Ramos (cell line): ENCODE measurements around the gene NHSL1.

ENCODE experiments used
- in situ Hi-C: fragments of 300-500 bp; cut with MboI; formaldehyde crosslinking; loops from one replicate; pipeline ENCODE4 v1.14.3; 2022; ENCODE audit warnings: low sequenced_read_pairs; ENCODE audit not compliant: unreplicated experiment

Gene NHSL1

DNA sequence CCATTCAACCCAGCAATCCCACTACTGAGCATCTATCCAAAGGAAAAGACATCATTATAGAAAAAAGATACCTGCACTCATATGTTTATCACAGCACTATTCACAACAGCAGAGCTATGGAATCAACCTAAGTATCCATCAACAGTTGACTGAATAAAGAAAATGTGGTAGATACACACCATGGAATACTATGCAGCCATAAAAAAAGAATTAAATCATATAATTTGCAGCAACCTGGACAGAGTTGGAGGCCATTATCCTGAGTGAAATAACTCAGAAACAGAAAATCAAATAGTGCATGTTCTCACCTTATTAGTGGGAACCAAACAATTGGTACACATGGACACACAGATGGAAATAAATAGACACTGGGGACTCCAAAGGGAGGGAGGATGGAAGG, 23.2 kb downstream of the NHSL1 start:
- in situ Hi-C loops: no loop called here

DNA sequence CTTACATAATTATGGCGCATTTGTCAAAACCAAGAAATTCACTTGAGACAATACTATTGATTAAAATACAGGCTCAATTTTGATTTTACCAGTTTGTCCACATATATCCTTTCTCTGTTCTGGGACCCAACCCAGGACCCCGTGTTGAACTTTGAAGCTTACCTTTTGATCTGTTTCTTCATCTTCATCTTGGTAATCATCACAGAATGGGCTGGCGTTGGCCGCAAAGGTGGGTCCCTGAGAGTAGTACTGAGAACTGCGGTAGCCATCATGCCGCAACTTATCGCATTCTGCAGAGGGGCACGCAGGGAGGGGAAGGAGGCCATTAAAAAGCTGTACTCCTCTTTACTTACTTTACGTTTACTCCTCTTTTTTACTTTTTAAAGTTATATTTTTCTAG, 26.1 kb downstream of the NHSL1 start:
- in situ Hi-C loops: no loop called here

GRCh38 chr6:138468320-138469015, 30.8 kb downstream of the NHSL1 start:
- in situ Hi-C loops: no loop called here

DNA sequence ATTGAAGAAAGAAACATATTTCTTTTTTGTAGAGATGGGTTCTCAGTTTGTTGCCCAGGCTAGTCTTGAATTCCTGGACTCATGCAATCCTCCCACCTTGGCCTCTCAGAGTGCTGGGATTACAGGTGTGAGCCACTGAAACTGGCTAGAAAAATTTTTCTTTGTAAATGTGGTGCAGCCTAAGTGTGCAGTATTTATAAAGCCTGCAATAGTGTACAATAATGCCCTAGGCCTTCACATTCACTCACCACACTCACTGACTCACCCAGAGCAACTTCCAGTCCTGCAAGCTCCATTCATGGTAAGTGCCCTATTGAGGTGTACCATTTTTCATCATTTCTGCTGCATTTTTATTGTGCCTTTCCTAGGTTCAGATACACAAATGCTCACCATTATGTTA, 31.4 kb downstream of the NHSL1 start:
- in situ Hi-C loops: no loop called here

GRCh38 chr6:138465007-138465645, 34.2 kb downstream of the NHSL1 start:
- in situ Hi-C loops: no loop called here

DNA sequence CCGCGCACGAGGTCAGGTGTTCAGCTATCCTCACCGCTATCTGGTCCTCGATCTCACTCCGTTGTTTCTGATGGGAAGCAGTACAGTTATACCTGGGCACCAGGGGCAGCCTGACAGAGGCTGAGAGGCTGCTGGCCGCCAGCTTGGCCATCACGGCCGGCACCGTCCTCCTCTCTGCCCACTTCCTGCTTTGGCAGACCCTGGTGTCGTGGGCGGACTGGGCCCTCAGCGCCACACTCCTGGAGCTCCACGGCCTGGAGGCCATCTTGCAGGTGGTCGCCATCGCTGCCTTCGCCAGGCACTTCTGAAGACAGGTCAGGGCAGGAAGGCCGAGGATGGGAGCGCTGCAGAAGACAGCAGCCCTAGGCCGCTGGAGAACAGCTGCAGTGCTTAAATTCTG, 35.2 kb downstream of the NHSL1 start:
- in situ Hi-C loops: no loop called here

DNA sequence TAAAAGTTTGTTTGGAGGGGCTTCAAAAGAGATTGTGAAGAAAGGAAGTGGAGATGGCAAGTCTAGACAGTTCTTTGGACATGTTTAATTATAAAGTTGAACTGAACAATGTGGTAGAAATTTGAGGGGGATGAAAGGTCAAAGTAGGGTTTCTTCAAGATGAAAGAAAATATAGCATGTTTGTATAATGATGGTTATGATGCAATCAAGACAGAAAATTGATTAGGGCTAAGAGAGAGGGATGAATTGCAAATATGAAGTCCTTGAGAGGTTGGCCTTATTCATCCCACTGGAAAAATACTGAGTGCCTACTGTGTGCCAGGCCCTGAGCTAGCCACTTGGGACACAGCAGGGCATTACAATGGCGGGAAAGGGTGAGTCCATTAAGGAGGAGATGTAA, 37.6 kb downstream of the NHSL1 start:
- in situ Hi-C loops: no loop called here

DNA sequence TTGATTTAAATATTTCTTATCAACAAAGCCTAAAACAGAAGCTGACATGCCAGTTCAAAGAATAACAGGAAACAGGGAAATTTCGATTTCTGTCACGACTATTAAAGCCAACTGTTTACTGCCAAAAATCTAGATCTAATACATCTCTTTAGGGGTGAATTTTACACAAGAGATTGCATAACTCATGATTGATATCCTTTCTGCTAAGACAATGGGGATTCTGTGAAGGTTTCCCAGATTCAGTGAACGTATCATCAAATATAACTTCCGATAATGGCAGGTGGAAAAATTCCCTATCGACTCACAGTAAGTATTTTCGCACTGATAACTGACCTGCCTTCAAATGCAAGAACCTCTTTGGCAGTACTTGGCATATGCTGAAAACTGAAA, 42.9 kb downstream of the NHSL1 start:
- in situ Hi-C loops: no loop called here

DNA sequence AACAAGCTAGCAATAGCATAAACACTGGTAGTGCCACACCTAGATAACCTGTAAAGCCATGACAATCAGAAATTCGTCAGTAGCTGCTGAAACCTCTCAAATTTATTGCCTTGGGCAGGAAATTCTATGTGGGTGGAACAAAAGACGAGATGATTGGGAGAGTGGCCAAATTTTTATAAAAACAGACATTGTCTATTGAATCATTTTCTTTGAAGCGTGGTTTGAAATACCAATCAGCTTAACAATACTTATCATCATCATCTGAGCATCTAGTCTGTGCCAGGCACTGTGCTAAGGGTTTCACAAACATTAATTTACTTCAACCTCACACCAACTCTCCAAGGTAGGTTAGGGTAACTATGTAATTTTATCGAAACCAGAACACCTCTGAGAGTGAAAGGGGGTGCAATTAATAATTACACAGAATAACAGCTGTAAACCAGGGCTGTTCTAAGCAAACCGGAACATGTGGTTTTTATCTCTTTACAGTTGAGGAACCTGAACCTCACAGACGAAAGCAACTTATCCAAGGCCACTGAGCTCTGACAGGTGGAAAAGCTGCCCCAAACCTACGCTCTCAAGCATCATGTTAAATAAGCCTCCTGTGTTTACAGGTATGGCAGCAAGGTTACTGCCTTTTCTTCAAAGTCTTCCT, 43.4 kb downstream of the NHSL1 start:
- in situ Hi-C loops: no loop called here

GRCh38 chr6:138454981-138455706, 44.1 kb downstream of the NHSL1 start:
- in situ Hi-C loops: no loop called here

DNA sequence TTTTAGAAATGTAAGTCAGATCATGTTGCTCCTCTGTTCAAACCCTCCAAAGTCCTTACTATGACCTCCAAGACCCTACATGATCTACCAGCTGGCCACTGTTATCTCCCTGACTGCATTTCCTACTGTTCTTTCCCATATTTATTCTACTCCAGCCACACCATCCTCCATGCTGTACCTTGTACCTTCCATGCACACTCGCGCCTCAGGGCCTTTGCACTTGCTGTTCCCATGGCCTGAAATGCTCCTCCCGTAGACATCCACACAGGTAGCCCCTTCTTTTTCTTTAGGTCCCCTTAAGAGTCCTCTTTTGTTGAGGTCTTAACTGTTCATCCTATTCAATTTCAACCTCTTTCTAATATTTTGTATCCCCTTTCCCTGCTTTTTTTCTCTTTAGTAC, 48.3 kb downstream of the NHSL1 start:
- in situ Hi-C loops: no loop called here

GRCh38 chr6:138450445-138450844, 48.8 kb downstream of the NHSL1 start:
- in situ Hi-C loops: no loop called here

GRCh38 chr6:138446821-138447220, 52.5 kb downstream of the NHSL1 start:
- in situ Hi-C loops: no loop called here

DNA sequence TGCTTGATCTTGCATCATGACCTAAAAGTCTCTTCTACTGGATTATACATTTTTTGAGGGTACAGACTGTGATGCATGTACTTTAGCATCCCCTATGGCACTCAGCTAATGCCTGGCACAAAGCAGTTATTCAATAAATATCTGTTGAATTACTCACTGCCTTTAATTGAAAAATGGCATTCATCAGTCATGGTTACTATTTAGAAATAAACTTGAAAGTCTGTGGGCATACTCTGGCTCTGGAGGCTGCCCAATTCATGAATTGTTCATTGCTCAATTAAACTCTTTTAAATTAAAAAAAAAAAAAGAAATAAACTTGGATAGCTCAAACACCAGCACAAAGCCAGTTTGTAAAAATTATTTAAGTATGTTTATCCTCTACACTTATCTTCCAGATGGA, 55.3 kb downstream of the NHSL1 start:
- in situ Hi-C loops: no loop called here

GRCh38 chr6:138442663-138443062, 56.6 kb downstream of the NHSL1 start:
- in situ Hi-C loops: no loop called here

DNA sequence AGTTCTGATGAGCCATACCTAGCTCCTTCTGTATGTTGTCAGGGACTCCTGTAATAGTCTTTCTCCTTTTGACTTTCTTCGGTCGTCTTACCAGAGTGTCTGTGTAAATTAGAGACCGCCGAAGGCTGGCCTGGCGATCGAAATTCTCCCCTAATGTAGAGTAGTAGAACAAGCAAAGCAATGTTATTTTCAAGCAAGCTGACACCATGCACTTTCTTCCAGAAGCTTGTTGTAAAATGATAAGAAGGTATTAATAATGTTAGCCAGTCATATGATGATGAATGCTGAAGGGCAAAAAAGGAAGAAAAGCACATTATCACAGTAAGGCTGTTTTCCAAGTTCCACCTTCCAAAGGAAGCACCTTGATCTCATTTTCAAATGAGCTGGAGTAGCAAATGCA, 57.3 kb downstream of the NHSL1 start:
- in situ Hi-C loops: no loop called here

GRCh38 chr6:138440758-138441357, 58.4 kb downstream of the NHSL1 start:
- in situ Hi-C loops: no loop called here

DNA sequence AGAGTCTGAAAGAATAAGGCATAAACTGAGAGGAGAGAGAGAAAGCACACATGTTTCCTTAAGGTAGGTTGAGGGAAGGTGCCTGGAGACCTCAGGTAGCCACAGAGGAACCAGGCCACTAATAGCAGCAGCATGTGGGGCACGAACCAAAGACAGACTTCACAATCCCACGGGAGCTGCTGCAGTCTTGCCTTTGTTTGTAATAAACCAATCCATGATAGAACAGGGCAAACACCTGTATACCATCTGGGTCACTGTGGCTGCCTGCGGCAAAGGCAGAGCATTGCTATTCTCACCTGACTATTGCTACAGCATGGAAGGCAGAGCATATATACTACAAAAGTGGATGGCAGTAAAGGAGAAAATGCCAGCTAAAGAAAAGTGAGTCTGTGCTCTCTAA, 59.0 kb downstream of the NHSL1 start:
- in situ Hi-C loops: no loop called here

DNA sequence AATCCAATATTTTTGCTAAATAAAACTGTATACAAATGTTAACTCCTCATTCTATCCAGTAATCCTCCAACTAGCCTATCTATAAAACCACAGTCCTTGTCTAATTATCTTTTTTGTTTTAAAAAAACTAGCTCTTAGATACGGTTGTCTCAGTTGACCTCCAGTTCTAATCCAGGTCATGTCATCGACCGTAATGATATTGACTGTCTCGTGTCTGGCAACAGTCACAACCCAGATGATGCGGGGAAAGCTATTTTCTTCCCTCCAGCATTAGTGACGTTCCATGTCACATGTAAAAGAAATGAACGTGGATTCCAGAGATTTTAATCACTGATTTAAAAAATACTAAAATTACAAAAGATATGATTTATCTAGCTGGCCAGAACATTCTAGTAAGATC, 59.7 kb downstream of the NHSL1 start:
- in situ Hi-C loops: no loop called here

DNA sequence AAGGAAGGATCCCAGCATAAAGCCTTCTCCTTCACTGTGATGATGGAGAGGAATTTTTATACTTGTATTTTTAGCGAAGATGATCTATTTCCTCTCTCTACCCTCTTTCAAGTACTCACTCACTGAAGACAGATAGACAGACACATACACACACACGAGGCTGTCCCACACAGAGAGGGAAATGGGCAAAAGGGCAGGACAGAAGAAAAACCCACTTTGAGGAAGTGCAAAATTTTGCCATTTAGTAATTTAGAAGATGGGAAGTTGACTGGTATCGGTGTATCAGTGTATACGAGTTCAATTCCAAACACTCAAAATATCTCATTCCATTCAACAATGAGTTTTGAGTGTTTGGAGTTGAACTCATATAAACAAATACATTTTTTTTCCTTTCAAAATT, 64.4 kb downstream of the NHSL1 start:
- in situ Hi-C loops: loop anchor here (5.0 kb wide), 1 partner anchor 82 kb away; no protein-coding TSS in a partner anchor

- in situ Hi-C loops: loop anchor here (5.0 kb wide), 1 partner anchor 83 kb away; no protein-coding TSS in a partner anchor
Observed at GRCh38 chr6:138434096-138434495, 65.2 kb downstream of the NHSL1 start.
